Endothelial cell of umbilical vein (primary cell): ENCODE data around the gene AOC2.

Experiments
- EZH2 ChIP-seq: IDR thresholded peaks from 2 replicates; pipeline ENCODE4 v1.6.1; 2012; ENCODE audit warnings: borderline replicate concordance, low read depth, mild to moderate bottlenecking, moderate library complexity, low read length, inconsistent platforms; ENCODE audit not compliant: severe bottlenecking
- FOS ChIP-seq: IDR thresholded peaks from 2 replicates; pipeline ENCODE4 v1.6.1; 2011; ENCODE audit warnings: mild to moderate bottlenecking, low read length, moderate library complexity, borderline replicate concordance; ENCODE audit not compliant: insufficient read depth
- GATA2 ChIP-seq: IDR thresholded peaks from 2 replicates; pipeline ENCODE4 v1.7.0; 2011; ENCODE audit warnings: low read depth, mild to moderate bottlenecking, moderate library complexity, mixed read lengths, low read length; ENCODE audit not compliant: insufficient read length, insufficient read depth
- JUN ChIP-seq: IDR thresholded peaks from 2 replicates; pipeline ENCODE4 v1.6.1; 2011; ENCODE audit warnings: borderline replicate concordance, low read depth; ENCODE audit not compliant: insufficient read length, insufficient read depth
- MYC ChIP-seq: IDR thresholded peaks from one replicate; pipeline ENCODE4 v1.6.1; 2011; ENCODE audit warnings: mild to moderate bottlenecking, low read depth, low read length
- POLR2A ChIP-seq: IDR thresholded peaks from 2 replicates; pipeline ENCODE4 v1.6.1; 2012; ENCODE audit warnings: low read depth, mild to moderate bottlenecking, control low read depth, low read length
- POLR2AphosphoS5 ChIP-seq: IDR thresholded peaks from 2 replicates; pipeline ENCODE4 v1.6.1; 2012; ENCODE audit warnings: low read depth, mild to moderate bottlenecking, control low read depth, low read length, moderate library complexity; ENCODE audit not compliant: insufficient read depth
- TF ChIP-seq, protein P1 (sequence below), 2 donors: IDR thresholded peaks; 1 replicate in 1 of 2; 2 replicates in 1 of 2; pipeline ENCODE4 v1.5.1; 2011; ENCODE audit warnings: low read length in 2 of 2, mild to moderate bottlenecking in 2 of 2, moderate library complexity in 2 of 2, control low read depth in 1 of 2, inconsistent platforms in 1 of 2, low read depth in 1 of 2; ENCODE audit not compliant: insufficient read depth in 1 of 2; ENCODE audit errors: extremely low read depth in 1 of 2
- TF ChIP-seq, protein P2 (sequence below): IDR thresholded peaks from 2 replicates; pipeline ENCODE4 v1.6.1; 2011; ENCODE audit not compliant: insufficient read depth, insufficient read length

DNA sequence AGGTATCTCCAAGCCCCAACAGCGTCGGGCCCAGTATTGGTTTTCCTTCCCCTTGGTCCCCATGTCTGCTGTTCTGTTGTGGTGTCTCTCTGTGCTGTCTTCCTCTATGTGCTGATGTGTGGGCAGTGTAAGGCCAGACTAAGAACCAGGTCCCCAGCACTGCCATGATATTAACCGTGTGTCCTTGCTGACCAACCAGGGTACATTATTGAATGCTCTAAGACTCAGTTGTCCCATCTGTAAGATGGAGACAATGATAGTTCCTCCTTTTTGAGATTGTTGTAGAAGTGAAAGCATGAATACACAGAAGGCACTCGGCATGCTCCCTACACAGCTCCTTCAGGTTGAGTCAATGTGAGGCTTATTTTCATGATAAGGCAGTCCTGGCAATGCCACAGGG, 27.3 kb downstream of the AOC2 start:
- TF ChIP-seq POLR2AphosphoS5 (no peak), GATA2 (no peak), EZH2 (no peak), POLR2A (no peak), FOS (no peak), JUN (no peak), MYC (no peak)
- TF ChIP-seq, protein P1, sequence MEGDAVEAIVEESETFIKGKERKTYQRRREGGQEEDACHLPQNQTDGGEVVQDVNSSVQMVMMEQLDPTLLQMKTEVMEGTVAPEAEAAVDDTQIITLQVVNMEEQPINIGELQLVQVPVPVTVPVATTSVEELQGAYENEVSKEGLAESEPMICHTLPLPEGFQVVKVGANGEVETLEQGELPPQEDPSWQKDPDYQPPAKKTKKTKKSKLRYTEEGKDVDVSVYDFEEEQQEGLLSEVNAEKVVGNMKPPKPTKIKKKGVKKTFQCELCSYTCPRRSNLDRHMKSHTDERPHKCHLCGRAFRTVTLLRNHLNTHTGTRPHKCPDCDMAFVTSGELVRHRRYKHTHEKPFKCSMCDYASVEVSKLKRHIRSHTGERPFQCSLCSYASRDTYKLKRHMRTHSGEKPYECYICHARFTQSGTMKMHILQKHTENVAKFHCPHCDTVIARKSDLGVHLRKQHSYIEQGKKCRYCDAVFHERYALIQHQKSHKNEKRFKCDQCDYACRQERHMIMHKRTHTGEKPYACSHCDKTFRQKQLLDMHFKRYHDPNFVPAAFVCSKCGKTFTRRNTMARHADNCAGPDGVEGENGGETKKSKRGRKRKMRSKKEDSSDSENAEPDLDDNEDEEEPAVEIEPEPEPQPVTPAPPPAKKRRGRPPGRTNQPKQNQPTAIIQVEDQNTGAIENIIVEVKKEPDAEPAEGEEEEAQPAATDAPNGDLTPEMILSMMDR (IDR thresholded peaks at IDR 0.05; ENCODE audit: extremely low read depth in 1 of 2, insufficient read depth in 1 of 2, low read depth in 1 of 2, low read length in 2 of 2), result no peak
- TF ChIP-seq, protein P2, sequence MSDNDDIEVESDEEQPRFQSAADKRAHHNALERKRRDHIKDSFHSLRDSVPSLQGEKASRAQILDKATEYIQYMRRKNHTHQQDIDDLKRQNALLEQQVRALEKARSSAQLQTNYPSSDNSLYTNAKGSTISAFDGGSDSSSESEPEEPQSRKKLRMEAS, result no peak
